HFF-Myc (cell line): Measurements from ENCODE around the gene NTN3.

Experiments used
- DNase-seq: peaks from one replicate; pipeline ENCODE4 v3.0.0-alpha.2; 2011; ENCODE audit warnings: low read depth; ENCODE audit errors: extremely low read depth
- H3K4me3 ChIP-seq: replicated peaks from 2 replicates; pipeline ENCODE4 v1.5.1; 2011; ENCODE audit warnings: low read depth, mild to moderate bottlenecking, control low read depth, low read length
- TF ChIP-seq, protein P1 (sequence below): IDR thresholded peaks from 2 replicates; pipeline ENCODE4 v1.5.1; 2012; ENCODE audit warnings: mild to moderate bottlenecking, low read depth, low read length, control low read depth; ENCODE audit errors: missing control alignments

NTN3 gene

DNA sequence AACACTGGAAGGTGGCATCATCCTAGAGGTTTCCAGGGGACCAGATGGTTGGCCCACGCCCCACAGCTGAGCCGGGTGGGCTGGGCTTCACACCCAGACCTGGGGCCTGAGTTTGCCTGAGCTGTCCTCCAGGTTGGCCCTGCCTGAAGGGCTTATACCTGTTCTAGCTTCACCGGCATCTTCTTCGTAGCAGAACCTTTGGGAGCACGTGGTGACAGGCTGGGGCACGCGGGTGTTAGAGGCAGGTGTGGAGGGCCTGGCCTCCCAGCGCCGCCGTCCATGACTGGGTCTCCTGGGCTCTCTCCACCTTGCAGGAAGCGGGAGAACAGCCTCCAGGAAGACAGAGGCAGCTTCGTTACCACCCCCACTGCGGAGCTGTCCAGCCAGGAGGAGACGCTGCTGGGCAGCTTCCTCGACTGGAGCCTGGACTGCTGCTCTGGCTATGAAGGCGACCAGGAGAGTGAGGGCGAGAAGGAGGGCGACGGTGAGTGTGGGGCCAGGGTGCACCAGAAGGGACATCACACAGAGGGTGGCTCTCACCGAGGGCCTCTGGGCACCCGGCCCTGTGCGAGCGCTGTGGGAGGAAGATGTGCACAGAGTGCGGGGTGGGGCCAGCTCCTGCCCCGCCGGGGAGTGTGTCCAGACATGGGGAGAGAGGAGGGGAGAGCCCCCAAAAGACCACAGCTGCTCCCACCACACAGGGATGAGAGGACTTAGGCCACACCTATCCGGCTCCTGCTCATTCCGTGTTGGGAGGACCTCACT, 15.8 kb upstream of the NTN3 start:
- no peak overlapping the region for H3K4me3 ChIP-seq
- DNase-seq: no peak
- TF ChIP-seq, protein P1, sequence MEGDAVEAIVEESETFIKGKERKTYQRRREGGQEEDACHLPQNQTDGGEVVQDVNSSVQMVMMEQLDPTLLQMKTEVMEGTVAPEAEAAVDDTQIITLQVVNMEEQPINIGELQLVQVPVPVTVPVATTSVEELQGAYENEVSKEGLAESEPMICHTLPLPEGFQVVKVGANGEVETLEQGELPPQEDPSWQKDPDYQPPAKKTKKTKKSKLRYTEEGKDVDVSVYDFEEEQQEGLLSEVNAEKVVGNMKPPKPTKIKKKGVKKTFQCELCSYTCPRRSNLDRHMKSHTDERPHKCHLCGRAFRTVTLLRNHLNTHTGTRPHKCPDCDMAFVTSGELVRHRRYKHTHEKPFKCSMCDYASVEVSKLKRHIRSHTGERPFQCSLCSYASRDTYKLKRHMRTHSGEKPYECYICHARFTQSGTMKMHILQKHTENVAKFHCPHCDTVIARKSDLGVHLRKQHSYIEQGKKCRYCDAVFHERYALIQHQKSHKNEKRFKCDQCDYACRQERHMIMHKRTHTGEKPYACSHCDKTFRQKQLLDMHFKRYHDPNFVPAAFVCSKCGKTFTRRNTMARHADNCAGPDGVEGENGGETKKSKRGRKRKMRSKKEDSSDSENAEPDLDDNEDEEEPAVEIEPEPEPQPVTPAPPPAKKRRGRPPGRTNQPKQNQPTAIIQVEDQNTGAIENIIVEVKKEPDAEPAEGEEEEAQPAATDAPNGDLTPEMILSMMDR: no peak

DNA sequence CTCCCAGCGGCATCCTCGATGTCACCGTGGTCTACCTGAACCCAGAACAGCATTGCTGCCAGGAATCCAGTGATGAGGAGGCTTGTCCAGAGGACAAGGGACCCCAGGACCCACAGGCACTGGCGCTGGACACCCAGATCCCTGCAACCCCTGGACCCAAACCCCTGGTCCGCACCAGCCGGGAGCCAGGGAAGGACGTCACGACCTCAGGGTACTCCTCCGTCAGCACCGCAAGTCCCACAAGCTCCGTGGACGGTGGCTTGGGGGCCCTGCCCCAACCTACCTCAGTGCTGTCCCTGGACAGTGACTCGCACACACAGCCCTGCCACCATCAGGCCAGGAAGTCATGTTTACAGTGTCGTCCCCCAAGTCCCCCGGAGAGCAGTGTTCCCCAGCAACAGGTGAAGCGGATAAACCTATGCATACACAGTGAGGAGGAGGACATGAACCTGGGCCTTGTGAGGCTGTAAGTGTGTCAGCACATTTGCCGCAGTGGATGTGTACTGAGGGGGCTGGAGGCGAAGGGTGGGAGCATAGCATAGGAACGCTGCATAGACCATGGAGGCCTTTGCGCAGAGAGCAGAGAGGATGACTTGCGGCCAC, 14.4 kb upstream of the NTN3 start:
- TF ChIP-seq, protein P1: no peak
- no peak for DNase-seq
- no peak overlapping the region for H3K4me3 ChIP-seq

DNA sequence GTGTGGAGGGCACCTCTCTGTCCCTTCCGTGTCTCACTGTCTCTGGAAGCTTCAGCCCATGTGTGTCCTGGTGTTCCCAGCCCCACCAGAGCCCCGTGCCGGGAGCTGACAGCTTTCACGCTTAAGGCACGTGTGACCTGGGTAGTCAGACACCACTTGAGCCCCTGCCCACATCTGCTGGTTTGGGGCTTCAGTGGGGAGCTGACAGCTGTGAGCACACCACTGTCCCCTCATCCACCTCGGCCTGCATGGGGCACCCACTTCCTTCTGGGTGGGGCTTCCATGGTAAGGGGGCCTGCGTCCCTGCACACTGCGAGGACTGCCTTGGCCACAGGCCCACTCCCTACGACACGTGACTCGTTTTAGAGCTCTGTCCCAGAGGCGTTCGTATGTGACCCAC, 13.8 kb upstream of the NTN3 start:
- H3K4me3 ChIP-seq: no peak overlapping the region
- no peak for DNase-seq
- TF ChIP-seq, protein P1: no peak

DNA sequence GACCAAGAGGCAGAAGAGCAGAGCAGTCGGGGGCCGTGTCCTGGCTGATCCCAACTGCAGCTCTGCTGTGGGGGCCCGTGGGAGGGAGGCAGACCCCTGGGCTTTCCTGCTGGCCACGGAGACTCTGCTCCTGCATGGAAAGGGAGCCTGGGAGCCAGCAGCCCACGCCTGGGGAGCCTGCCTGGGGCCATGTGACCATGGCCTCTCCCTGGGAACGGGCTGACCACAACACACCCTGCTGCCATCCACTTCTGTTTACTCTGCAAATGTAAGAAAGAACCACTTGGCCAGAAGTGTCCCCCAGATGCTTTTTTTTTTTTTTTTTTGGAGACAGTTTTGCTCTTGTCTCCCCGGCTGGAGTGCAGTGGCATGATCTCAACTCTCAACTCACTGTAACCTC, 13.2 kb upstream of the NTN3 start:
- TF ChIP-seq, protein P1: no peak
- DNase-seq: no peak
- no peak overlapping the region for H3K4me3 ChIP-seq

DNA sequence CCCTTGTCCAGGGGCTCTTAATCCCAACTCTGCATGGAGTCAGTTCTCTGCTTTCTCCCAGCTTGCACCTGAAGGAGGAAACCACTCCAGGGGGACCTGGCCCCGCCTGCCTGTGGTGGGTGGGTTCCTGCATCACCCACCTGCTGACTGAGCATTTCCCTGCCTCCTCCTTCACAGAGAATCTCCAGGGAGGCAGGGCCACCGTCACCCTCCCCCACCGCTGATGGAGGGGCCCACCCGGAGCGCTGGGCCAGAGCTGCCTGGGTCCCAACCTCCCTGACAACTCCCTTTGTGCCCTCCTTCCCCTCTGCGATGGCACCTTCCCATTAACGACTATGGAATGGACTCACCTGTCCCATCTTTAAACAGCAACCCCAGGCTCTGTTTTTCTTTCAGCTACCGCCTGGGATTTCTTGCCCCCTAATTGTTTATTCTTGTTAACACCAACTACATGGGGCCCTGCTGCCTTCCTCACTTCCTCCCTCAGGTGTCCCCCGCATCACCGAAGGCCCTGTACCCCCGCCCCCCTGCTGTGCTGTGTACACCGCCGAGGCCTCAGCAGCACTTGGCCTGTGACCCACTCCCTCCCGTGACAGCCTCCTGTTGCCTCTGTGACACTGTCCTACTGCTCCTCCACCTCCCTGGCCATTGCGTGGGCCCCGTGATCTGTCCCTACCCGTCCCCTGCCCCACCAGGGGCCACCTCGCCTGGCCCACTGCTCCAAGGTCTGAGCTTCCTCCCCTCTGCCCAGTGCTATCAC, 12.0 kb upstream of the NTN3 start:
- TF ChIP-seq, protein P1: no peak
- H3K4me3 ChIP-seq: peak overlapping the region; percentile 57
- no peak for DNase-seq

DNA sequence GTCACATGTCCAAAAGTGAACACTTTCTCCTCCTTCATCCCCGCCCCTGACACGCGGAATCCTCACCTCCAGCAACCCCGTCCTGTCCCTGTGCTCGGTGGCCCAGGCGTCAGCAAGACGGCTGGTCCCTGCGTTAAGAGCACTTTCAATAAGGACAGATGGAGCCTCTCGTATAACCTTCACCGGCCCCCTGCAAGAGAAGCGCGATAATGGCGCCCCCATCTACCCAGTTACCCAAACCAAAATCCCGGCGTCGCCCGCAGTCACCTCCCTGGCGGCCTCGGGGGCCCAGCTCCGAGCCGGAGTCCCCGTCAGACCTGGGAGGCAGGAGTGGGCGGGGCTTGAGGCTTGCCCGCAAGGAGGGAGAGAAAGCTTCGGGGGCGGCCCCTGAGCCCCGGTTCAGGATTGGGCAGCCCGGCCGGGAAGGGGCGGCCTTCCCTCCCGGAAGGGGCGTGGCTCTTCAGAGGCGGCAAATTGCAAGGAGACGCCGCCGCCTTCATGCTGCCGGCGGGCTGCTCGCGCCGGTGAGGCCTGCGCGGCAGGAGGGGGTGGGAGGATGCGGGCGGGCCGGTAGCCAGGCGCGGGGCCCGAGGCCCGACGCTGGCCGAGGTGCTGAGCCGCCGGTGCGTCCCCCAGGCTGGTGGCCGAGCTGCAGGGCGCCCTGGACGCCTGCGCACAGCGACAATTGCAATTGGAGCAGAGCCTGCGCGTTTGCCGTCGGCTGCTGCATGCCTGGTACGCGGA, 11.3 kb upstream of the NTN3 start, which contains the start of gene TEDC2:
TEDC2 (plus strand) TSS at position 463 of the 744 bp plus-strand sequence; CDS start at position 499, 36 bp downstream.
- peak within 1 kb of the TSS; percentile 57 for H3K4me3 ChIP-seq
- TF ChIP-seq, protein P1: no peak
- peak; percentile 68 for DNase-seq
